PFSK-1 (cell line): ENCODE data around the gene FGF6.

Experiments
- POLR2AphosphoS5 ChIP-seq: IDR thresholded peaks from 2 replicates; pipeline ENCODE4 v1.6.1; 2012; ENCODE audit warnings: low read depth, mild to moderate bottlenecking, control low read depth, low read length, moderate library complexity
- SIN3A ChIP-seq: IDR thresholded peaks from 2 replicates; pipeline ENCODE4 v1.6.1; 2012; ENCODE audit warnings: mild to moderate bottlenecking, low read length, moderate library complexity, borderline replicate concordance; ENCODE audit not compliant: insufficient read depth
- TAF1 ChIP-seq: IDR thresholded peaks from 2 replicates; pipeline ENCODE4 v1.6.1; 2012; ENCODE audit warnings: low read length, control low read depth, borderline replicate concordance; ENCODE audit not compliant: insufficient read depth
- TF ChIP-seq, protein P1 (sequence below), 2 experiments: IDR thresholded peaks; 2 replicates each; pipeline versions ENCODE4 v1.6.1 to v1.8.0; 2011 to 2012; ENCODE audit warnings: low read depth in 2 of 2, low read length in 2 of 2, control low read depth in 1 of 2, inconsistent platforms in 1 of 2, mild to moderate bottlenecking in 1 of 2, moderate library complexity in 1 of 2; ENCODE audit not compliant: insufficient read depth in 1 of 2

DNA sequence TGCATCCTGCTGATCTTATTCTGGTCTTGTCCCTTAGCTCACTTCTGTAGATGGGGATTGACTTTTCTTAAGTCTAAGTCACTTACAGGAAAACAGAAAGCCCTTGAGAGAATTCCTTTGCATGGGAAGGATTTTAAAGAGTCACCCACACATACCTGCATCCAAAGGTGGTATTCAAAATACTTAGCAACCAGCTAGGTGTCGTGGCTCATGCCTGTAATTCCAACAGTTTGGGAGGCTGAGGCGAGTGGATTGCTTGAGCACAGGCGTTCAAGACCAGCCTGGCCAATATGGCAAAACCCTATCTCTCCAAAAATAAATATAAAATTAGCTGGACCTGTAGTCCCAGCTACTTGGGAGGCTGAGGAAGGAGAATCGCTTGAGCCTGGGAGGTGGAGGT, 14.2 kb downstream of the FGF6 start:
- TF ChIP-seq POLR2AphosphoS5 (no peak), TAF1 (no peak), SIN3A (no peak)
- TF ChIP-seq, protein P1, sequence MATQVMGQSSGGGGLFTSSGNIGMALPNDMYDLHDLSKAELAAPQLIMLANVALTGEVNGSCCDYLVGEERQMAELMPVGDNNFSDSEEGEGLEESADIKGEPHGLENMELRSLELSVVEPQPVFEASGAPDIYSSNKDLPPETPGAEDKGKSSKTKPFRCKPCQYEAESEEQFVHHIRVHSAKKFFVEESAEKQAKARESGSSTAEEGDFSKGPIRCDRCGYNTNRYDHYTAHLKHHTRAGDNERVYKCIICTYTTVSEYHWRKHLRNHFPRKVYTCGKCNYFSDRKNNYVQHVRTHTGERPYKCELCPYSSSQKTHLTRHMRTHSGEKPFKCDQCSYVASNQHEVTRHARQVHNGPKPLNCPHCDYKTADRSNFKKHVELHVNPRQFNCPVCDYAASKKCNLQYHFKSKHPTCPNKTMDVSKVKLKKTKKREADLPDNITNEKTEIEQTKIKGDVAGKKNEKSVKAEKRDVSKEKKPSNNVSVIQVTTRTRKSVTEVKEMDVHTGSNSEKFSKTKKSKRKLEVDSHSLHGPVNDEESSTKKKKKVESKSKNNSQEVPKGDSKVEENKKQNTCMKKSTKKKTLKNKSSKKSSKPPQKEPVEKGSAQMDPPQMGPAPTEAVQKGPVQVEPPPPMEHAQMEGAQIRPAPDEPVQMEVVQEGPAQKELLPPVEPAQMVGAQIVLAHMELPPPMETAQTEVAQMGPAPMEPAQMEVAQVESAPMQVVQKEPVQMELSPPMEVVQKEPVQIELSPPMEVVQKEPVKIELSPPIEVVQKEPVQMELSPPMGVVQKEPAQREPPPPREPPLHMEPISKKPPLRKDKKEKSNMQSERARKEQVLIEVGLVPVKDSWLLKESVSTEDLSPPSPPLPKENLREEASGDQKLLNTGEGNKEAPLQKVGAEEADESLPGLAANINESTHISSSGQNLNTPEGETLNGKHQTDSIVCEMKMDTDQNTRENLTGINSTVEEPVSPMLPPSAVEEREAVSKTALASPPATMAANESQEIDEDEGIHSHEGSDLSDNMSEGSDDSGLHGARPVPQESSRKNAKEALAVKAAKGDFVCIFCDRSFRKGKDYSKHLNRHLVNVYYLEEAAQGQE (IDR thresholded peaks at IDR 0.05; ENCODE audit: insufficient read depth in 1 of 2, low read depth in 2 of 2, low read length in 2 of 2) = no peak
